GM13977 (cell line): ENCODE measurements around the gene NPAS3.

Experiments used
- DNase-seq: peaks from one replicate; pipeline ENCODE4 v3.0.0; 2012; ENCODE audit warnings: low spot score
- in situ Hi-C: fragments of 300-500 bp; cut with MboI; formaldehyde crosslinking; loops from one replicate; pipeline ENCODE4 v1.12.0; 2022; ENCODE audit warnings: low sequenced_read_pairs, low pct_unique_long_range_greater_than_20kb, mixed read lengths, inconsistent platforms; ENCODE audit not compliant: unreplicated experiment
- TF ChIP-seq, protein P1 (sequence below): IDR thresholded peaks from 2 replicates; pipeline ENCODE4 v1.5.1; 2012; ENCODE audit warnings: mild to moderate bottlenecking, control low read depth; ENCODE audit not compliant: insufficient read depth; ENCODE audit errors: extremely low read depth, missing control alignments

The NPAS3 gene

DNA sequence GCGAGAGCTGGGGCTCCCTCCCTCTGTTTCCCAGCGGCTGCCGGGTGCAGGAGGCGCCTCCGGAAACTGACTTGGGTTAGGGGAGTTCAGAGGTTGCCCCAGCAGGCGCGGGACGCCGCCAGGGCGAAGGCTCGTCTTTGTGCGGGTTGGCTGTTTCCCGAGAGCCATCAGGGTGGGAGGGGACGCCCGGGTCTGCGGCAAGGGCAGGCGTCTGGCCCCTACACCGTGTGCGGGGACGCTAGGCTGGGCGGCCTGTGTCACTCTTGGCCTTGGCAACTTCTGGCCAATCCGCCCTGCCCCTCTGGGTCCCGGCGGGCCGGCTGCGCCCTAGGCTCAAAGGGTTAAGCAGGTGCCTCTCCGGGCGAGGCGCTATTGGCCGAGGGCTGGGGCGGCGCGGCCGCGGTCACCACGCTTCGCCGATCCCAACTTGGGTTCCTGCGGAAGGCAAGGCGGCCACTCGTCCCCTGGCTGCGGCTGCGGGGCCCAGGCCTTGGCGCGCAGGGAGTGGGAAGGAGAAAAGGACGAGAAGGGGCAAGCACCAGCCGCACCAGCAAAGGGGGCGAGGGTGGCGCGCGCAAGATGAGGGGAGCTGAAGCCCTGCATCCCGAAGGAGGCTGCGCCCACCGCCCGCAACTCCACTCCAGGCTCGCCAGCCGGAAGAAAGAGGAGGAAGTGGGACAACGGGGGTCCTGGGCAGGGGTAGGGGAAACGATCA, 5.6 kb upstream of the NPAS3 start:
- peak; percentile 18 for DNase-seq
- TF ChIP-seq, protein P1, sequence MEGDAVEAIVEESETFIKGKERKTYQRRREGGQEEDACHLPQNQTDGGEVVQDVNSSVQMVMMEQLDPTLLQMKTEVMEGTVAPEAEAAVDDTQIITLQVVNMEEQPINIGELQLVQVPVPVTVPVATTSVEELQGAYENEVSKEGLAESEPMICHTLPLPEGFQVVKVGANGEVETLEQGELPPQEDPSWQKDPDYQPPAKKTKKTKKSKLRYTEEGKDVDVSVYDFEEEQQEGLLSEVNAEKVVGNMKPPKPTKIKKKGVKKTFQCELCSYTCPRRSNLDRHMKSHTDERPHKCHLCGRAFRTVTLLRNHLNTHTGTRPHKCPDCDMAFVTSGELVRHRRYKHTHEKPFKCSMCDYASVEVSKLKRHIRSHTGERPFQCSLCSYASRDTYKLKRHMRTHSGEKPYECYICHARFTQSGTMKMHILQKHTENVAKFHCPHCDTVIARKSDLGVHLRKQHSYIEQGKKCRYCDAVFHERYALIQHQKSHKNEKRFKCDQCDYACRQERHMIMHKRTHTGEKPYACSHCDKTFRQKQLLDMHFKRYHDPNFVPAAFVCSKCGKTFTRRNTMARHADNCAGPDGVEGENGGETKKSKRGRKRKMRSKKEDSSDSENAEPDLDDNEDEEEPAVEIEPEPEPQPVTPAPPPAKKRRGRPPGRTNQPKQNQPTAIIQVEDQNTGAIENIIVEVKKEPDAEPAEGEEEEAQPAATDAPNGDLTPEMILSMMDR = no peak
- in situ Hi-C loops = no loop called here

GRCh38 chr14:32933629-32934072, 5.0 kb upstream of the NPAS3 start:
- DNase-seq = peak; percentile 9
- in situ Hi-C loops = no loop called here

DNA sequence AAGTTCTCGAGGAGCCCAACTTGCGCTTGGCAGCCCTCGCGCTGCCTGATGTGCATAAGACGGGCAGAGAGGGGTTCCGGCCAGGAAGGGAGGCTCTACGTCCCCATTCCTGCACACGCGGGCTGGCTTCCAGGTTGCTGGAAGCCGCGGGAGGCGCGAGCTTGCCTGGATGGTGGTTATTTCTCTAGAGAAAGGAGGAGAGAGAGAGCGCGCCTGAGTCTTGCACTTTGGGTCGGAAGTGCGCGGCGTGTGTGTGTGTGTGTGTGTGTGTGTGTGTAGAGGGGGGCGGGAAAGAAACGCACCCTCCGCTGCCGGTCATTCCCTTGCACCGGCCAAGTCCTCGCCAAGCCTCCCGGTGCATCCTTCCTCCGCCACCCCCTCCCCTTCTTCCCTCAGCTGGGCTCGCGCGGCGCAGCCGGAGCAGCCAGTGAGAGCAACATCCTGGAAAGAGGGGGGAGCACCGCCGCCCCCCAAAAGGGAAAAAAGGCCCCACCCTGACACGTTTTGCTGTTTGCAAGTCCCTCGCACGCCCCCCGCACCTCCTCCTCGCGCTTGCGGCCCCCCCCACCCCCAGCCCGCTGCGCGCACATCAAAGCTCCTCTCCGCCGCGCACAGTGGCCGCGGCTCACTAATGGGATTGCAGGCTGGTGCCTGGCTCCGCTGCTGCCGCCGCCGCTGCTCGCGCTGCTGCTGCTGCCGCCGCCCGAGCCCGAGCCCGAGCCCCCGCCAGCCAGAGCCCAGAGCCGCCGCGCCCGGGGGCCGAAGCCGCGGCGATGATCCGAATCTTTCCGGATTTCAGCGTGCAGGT, 4.4 kb upstream of the NPAS3 start:
- peak; percentile 36 for DNase-seq
- in situ Hi-C loops = no loop called here
- TF ChIP-seq, protein P1 = no peak

More at GRCh38 chr14:32933629-32934072, 5.0 kb upstream of the NPAS3 start:
- TF ChIP-seq, protein P1 = no peak

DNA sequence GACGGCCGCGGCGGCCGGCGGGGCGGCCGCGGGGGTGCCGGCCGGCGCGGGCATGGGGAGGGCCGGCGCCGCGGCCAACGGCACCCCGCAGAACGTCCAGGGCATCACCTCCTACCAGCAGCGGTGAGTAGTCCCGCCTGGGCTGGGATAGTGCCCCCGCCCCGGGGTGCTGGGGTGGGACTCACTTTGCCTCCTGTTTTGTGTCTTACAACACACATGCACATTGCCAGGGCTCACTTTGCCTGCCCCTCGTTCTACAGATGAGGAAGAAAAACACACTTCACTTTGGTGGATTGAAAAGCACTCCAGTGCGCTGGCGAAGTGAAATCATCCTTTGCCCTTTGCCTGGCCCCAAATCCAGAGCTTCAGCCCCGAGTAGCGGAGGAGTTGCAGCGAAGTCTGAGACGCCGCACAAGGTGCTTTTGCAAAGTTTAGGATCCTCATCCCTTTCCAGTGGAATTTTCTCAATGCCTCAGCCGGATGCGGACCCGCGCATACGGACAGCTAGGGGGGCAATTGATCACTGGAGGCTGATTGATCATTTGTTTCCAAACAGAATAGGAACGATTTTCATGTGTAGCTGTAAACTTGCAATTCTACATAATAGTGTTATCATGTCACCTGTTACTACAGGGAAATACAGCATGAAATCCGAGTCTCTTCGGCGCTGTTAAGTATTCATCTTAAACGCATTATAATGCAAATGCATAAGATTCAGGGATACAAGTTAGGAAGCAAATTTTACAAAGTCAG, 3.6 kb upstream of the NPAS3 start:
- TF ChIP-seq, protein P1 = no peak
- DNase-seq = peak; percentile 42
- in situ Hi-C loops = no loop called here

- TF ChIP-seq, protein P1 = no peak
- peak; percentile 52 for DNase-seq
- in situ Hi-C loops = no loop called here
Observed at GRCh38 chr14:32939254-32940065, 781 bp downstream of the NPAS3 start.
